Parathyroid adenoma (tissue), 2 donors: ENCODE measurements around the gene PDE9A.

Experiments used
- H2AFZ ChIP-seq: fragments of 300-600 bp; sonication (generic); one replicate; pipeline ENCODE4 v1.7.0; 2017; ENCODE audit warnings: antibody characterized with exemption, mild to moderate bottlenecking
- H3K27ac ChIP-seq: fragments of 300-600 bp; sonication (generic); one replicate; pipeline ENCODE4 v1.7.0; 2017
- H3K27me3 ChIP-seq: fragments of 300-600 bp; sonication (generic); one replicate; pipeline ENCODE4 v1.7.0; 2017; ENCODE audit warnings: low read length; ENCODE audit not compliant: control insufficient read depth, insufficient read depth
- H3K36me3 ChIP-seq: fragments of 300-600 bp; sonication (generic); one replicate; pipeline ENCODE4 v1.7.0; 2017; ENCODE audit warnings: low read length; ENCODE audit not compliant: control insufficient read depth, insufficient read depth
- H3K4me1 ChIP-seq: fragments of 300-600 bp; sonication (generic); one replicate; pipeline ENCODE4 v1.7.0; 2017; ENCODE audit warnings: control low read depth
- H3K4me2 ChIP-seq: fragments of 300-600 bp; sonication (generic); one replicate; pipeline ENCODE4 v1.7.0; 2017; ENCODE audit warnings: low read length
- H3K4me3 ChIP-seq: fragments of 300-600 bp; sonication (generic); one replicate; pipeline ENCODE4 v1.7.0; 2017; ENCODE audit warnings: low read depth, low read length
- H3K79me2 ChIP-seq: fragments of 300-600 bp; sonication (generic); one replicate; pipeline ENCODE4 v1.7.0; 2017; ENCODE audit warnings: control low read depth
- H3K9ac ChIP-seq: fragments of 300-600 bp; sonication (generic); one replicate; pipeline ENCODE4 v1.7.0; 2017; ENCODE audit warnings: mild to moderate bottlenecking
- H3K9me3 ChIP-seq: fragments of 300-600 bp; sonication (generic); one replicate; pipeline ENCODE4 v1.7.0; 2017; ENCODE audit warnings: low read length; ENCODE audit not compliant: control insufficient read depth
- CTCF ChIP-seq: fragments of 300-600 bp; sonication (generic); IDR thresholded peaks from one replicate; pipeline ENCODE4 v1.7.0; 2017; ENCODE audit warnings: antibody characterized with exemption, mild to moderate bottlenecking
- donor health status: primary hyperparathyroidism.

The PDE9A gene

GRCh38 chr21:42740405-42740909, 87.0 kb downstream of the PDE9A start:
- Histone ChIP-seq H3K9ac (no peak overlapping the region), H3K4me1 (no peaks in the 10 kb centered on the region), H3K27me3 (no peaks in the 10 kb centered on the region), H2AFZ (no peak overlapping the region), H3K4me3 (no peak overlapping the region), H3K27ac (no peak overlapping the region), H3K36me3 (no peaks in the 10 kb centered on the region), H3K9me3 (no peaks in the 10 kb centered on the region), H3K4me2 (no peak overlapping the region), H3K79me2 (no peaks in the 10 kb centered on the region)
- no peak for TF ChIP-seq CTCF

DNA sequence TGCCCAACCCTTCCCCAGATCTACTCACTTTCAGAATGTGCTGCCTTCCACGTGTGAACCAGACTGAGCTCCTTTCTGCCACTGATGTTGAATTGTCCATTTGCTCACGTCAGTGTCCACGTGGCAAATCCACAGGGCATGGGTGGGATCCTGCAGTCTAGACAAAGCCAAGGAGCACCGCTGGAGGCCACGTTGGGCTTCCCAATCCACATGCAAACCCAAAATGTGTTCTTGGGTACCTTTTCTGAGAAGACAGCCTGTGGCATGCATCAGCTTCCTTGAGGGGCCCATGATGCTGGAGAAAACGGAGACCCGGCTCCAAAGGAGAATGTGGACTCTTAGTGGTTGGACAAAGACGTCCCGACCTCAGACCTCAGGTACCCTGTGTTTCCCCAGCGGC, 87.6 kb downstream of the PDE9A start:
- H3K4me1 ChIP-seq, result no peaks in the 10 kb centered on the region
- H2AFZ ChIP-seq, result no peak overlapping the region
- H3K27ac ChIP-seq, result no peak overlapping the region
- no peak for TF ChIP-seq CTCF
- H3K4me2 ChIP-seq, result no peak overlapping the region
- no peaks in the 10 kb centered on the region for H3K79me2 ChIP-seq
- H3K36me3 ChIP-seq, result no peaks in the 10 kb centered on the region
- H3K9me3 ChIP-seq, result no peaks in the 10 kb centered on the region
- no peaks in the 10 kb centered on the region for H3K27me3 ChIP-seq
- H3K9ac ChIP-seq, result no peak overlapping the region
- no peak overlapping the region for H3K4me3 ChIP-seq

DNA sequence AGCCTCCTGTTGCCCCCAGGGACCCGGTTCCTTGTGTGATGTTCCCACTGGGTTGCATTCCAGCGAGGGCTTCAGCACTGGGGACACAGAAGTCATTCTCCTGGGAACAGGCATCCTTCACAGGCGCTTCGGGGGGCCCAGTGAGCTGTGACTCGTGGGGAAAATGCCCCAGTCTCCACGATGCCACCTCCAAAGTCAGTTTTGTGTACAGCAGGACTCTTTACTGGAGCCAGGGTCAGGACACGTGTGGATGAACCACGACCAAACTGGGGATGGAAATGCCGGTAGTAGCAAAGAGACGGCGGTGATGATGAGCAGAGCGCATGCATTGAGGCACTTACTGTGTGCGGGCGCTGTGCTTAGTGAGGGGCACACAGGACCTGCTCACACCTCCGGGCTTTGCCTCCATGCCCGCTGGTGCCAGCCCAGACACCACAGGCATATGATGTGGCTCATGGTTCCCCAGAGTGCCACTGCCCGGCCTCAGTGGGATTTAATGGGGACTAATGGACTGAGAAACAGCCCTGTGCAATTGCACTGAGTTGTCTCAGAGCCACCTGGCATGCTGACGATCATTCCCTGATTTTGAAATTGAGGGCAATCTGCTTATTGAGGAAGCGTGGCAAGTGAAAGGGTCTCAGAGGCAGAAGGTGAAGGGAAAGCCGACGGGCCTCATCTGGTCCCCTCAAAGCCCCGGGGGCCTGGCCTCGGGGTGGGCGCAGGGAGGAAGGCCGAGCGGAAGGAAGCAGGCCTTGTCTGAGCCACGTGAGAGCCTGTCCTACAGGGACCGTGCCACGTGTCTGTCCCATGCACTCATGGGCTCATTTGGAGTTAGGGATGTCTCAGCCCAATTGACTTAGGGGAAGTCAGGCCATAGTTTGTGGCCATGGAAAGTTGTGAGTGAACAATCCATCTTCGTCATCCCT, 91.4 kb downstream of the PDE9A start:
- Histone ChIP-seq H3K27ac (no peak overlapping the region), H3K9me3 (no peaks in the 10 kb centered on the region), H3K4me3 (no peak overlapping the region), H3K79me2 (no peaks in the 10 kb centered on the region), H2AFZ (no peak overlapping the region), H3K4me1 (no peaks in the 10 kb centered on the region), H3K36me3 (no peaks in the 10 kb centered on the region), H3K4me2 (no peak overlapping the region), H3K27me3 (no peaks in the 10 kb centered on the region), H3K9ac (no peak overlapping the region)
- no peak for TF ChIP-seq CTCF

DNA sequence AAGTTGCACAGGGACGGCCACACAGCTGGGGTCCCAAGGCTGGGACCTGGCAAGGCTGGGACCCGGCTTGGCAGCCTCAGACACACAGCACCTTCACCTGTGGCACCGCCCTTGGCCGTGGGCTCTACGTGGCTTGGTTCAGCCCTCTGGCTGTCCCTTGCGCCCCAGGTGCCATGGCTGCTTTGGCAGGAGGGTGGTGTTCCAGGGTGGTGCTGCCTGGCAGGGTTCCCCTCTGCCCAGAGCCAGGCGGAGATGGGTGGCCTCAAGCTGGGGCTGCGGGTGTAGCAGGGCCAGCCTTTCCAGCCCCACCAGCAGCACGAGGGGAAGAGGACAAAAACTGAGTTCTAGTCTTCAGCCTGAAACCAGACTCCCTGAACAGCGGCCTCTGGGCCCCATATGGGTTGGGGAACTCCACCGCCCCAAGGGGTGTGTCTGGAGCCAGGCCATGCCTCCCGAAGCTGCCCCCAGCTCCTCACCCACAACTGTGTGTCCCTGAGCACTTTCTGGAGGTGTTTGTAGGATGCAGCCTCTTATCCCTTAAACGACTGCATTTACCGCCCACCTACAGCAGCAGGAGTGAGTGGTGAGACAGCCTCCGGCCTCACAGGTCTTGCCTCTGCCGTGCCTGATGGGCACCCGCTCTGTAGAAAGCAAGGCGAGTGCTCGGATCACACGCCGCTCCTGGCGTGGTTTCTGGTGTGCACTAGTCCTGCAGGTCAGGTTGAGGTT, 92.3 kb downstream of the PDE9A start:
- H3K4me2 ChIP-seq, result no peak overlapping the region
- no peaks in the 10 kb centered on the region for H3K4me1 ChIP-seq
- H3K79me2 ChIP-seq, result no peaks in the 10 kb centered on the region
- H3K9ac ChIP-seq, result no peak overlapping the region
- no peaks in the 10 kb centered on the region for H3K36me3 ChIP-seq
- H3K4me3 ChIP-seq, result no peak overlapping the region
- H2AFZ ChIP-seq, result no peak overlapping the region
- H3K27me3 ChIP-seq, result no peaks in the 10 kb centered on the region
- no peak for TF ChIP-seq CTCF
- no peaks in the 10 kb centered on the region for H3K9me3 ChIP-seq
- no peak overlapping the region for H3K27ac ChIP-seq
